PC-9 (cell line): ENCODE results near the gene DNASE1L3.

Experiments used
- EZH2 ChIP-seq: fragments of 200-600 bp; sonication (generic); IDR thresholded peaks from 2 replicates; pipeline ENCODE4 v1.8.0; 2017; ENCODE audit warnings: antibody characterized with exemption, low read depth
- TF ChIP-seq, protein P1 (sequence below): fragments of 200-600 bp; sonication (generic); conservative IDR thresholded peaks from 2 replicates; pipeline ENCODE4 v1.6.1; 2017; ENCODE audit warnings: mixed run types, antibody characterized with exemption, mild to moderate bottlenecking, moderate library complexity

DNA sequence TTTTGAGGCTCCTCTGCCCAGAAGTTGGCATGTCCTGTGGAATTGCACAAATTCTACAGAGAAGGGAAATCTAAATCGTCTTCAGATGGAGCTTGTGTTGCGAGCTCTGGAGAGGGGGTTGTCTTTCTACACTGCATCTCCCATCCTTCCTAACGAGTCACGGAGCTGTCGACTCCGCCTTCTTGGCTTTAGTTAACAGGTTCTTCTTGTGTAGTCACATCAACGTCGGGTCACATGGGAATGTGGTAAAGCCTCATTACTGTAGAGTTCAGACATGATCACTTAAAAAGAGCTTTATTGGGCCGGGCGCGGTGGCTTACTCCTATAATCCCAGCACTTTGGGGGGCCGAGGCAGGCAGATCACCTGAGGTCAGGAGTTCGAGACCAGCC, 60.0 kb downstream of the DNASE1L3 start:
- TF ChIP-seq, protein P1, sequence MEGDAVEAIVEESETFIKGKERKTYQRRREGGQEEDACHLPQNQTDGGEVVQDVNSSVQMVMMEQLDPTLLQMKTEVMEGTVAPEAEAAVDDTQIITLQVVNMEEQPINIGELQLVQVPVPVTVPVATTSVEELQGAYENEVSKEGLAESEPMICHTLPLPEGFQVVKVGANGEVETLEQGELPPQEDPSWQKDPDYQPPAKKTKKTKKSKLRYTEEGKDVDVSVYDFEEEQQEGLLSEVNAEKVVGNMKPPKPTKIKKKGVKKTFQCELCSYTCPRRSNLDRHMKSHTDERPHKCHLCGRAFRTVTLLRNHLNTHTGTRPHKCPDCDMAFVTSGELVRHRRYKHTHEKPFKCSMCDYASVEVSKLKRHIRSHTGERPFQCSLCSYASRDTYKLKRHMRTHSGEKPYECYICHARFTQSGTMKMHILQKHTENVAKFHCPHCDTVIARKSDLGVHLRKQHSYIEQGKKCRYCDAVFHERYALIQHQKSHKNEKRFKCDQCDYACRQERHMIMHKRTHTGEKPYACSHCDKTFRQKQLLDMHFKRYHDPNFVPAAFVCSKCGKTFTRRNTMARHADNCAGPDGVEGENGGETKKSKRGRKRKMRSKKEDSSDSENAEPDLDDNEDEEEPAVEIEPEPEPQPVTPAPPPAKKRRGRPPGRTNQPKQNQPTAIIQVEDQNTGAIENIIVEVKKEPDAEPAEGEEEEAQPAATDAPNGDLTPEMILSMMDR: no peak
- TF ChIP-seq EZH2: no peak
